Muscle of arm (tissue), 12 donors: Measurements from ENCODE around the gene YWHAG. TPM values are rescaled to one million over a fixed set of nuclear protein-coding genes. Genes with fewer than 3 reads are reported as not detected.
"Not testable (repeated sequence)": the region's sequence is repeated elsewhere in the genome, so short reads cannot be mapped to it uniquely, and the experiment has no call there.

ENCODE experiments used
- DNase-seq: peaks from one replicate; pipeline ENCODE4 v3.0.0-alpha.2; 2013
- polyA plus RNA-seq, 12 donors: library from polyadenylated mRNA; unstranded; fragments of 120-200 nt; gene quantifications; one replicate each; pipeline ENCODE4 v1.2.1, GENCODE V29; 2013; ENCODE audit not compliant: insufficient read length in 12 of 12

YWHAG gene
- polyA plus RNA-seq, 12 donors, result 102 to 201 (median 181) TPM

DNA sequence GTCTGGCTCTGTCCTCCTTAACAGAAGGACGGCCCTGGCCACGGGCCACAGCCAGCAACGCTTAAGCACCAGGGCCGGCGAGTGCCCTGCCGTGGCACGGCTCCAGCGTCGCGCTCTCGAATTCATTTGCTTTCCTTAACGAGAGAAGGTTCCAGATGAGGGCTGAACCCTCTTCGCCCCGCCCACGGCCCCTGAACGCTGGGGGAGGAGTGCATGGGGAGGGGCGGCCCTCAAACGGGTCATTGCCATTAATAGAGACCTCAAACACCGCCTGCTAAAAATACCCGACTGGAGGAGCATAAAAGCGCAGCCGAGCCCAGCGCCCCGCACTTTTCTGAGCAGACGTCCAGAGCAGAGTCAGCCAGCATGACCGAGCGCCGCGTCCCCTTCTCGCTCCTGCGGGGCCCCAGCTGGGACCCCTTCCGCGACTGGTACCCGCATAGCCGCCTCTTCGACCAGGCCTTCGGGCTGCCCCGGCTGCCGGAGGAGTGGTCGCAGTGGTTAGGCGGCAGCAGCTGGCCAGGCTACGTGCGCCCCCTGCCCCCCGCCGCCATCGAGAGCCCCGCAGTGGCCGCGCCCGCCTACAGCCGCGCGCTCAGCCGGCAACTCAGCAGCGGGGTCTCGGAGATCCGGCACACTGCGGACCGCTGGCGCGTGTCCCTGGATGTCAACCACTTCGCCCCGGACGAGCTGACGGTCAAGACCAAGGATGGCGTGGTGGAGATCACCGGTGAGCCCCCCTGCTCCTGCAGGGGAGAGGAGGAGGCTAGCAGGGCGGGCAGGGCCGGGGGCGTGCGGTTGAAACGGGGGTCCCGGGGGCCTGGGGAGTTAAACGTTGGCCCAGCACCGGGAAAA, 56.2 kb downstream of the YWHAG start, which contains the start of gene HSPB1:
HSPB1 (plus strand) TSS at position 327 of the 855 bp plus-strand sequence; CDS start at position 367, 40 bp downstream.
- DNase-seq, result peak; percentile 87

DNA sequence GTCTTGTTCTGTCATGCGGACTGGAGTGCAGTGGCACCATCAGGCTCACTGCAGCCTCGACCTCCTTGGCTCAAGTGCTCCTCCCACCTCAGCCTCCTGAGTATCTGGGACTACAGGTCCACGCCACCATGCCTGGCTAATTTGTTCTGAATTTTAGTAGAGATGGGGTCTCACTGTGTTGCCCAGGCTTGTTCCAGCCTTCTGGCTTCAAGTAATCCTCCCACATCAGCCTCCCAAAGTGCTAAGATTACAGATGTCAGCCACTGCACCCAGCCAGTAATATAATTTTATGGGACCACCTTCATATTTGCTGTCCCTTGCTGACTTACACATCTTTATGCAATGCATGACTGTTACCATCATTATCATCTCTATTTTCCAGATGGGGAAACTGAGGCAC, 57.8 kb downstream of the YWHAG start:
- no peak for DNase-seq

DNA sequence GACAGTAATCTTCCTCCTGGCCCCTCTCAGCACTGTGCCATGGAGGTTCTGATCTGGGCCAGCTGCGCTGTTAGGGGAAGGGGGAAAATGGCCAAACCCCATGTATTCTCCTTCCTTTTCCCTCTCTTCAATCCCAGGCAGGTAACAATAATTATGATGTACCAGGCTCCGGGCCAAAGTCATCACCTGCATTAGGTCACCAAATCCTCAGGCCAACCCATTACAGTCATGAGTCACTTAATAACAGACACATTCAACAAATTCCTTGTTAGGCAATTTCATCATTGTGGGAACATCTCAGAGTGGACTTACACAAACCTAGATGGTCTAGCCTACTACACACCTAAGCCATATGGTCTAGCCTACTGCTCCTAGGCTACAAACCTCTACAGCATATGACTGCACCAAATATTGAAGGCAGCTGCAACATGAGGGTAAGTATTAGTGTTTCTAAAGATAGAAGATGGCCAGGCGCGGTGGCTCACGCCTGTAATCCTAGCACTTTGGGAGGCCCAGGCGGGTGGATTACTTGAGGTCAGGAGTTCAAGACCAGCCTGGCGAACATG, 58.5 kb downstream of the YWHAG start:
- DNase-seq, result no peak

DNA sequence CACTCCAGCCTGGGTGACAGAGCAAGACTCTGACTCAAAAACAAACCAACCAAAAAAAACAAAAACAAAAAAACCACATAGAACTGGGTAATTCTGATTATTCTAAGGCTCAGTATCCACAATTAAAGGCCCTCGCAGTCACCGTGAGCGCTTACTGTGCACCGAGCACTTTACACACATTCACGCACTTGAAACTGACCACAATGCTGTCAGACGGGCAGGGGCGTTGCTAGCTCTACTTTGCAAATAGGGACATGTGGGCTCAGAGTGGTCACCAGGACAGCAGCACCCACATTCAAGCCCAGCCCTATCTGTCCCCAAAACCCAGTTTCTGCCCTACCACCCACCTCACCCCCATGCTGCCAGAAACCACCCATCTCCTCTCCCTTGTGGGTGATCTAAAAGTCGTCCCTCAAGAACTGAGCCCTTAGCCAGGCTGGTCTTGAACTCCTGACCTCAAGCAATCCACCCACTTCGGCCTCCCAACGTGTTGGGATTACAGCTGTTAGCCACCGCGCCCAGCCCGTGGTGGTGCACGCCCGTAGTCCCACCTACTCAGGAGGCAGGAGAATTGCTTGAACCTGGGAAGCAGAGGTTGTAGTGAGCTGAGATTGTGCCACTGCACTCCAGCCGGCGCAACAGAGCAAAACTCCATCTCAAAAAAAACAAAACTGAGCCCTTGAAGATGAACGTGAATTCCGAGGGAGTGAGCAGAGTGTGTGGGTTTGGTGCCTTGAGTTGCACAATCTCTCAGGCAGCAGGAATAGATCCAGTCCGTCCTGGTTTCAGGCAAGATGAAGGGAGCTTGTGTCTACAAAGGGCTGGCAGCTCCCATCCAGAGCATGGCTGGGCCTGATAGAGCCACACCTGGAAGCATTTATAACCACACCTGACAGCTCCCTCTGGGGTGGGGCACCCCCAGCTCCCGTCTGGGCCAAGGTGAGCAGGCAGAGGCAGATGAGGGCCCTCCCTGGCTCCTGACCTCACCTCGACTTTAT, 61.7 kb downstream of the YWHAG start:
- no peak for DNase-seq

DNA sequence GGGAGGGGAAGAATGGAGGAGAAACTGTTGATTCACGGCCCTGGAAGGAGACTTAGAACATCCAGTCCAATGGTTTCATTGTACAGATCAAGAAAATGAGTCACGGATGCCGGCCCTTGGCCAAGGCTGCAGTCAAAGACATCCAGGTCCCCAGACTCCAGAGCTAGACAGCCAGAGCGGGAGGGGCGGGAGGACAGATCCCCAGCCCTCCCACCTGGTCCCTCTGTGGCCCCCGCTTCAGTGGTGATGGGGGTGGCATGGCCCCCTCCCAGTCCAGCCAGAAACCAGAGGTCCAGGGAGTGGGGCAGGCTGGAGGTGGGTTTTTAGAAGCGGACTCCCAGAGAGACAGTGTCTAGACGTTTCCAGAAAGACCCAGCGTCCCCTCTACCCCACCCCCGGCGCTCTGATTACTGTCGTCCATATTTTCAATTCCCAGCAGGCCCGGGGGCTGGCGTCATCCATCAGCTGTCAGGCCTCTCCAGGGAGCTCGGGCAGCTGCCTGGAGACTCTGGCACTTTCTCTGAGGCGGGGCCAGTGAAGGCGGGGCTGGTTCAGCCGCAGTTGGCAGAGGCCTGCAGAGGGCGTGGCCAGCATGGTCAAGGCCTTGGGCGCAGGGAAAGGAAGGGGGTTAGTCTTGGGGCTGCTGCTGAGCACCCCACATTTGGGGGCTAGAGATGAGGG, 64.3 kb downstream of the YWHAG start:
- DNase-seq, result peak; percentile 79

DNA sequence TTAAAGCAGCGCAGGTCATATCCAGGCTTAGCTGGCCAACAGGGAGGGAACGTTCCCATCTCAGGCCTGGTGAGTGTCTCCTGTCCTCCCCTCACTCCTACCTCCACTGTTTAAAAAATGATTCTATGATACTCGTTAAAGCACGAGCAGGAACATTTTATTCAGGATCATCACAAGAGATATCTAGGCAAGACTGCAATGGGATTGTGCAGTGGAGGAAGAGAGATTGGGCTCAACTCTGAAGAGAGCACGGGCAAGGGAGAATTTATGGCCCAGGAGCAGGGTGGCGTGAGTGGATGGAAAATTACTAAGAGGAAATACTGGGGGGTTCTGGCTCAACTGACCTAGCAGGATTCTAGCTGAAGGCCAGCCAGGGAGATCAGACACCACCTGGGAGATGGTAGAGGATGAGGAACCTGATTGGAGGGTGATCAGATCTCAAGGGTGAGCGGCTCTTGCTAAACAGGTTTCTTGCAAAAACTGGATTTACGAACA, 65.3 kb downstream of the YWHAG start:
- DNase-seq, result no peak

DNA sequence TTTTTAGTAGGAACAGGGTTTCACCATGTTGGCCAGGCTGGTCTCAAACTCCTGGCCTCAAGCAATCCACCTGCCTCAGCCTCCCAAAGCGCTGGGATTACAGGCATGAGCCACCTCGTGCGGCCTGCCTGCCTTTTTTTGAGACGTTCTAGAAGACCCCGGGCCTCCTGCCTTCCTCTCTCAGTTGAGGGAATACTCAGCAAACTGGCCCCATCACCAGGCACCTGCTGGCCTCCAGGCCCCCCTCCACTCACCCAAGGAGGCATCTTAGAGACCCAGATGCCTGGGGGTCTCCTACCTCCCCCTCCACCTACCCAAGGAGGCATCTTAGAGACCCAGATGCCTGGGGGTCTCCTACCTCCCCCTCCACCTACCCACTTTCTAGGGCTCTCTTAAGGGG, 65.9 kb downstream of the YWHAG start:
- not testable (repeated sequence) for DNase-seq

DNA sequence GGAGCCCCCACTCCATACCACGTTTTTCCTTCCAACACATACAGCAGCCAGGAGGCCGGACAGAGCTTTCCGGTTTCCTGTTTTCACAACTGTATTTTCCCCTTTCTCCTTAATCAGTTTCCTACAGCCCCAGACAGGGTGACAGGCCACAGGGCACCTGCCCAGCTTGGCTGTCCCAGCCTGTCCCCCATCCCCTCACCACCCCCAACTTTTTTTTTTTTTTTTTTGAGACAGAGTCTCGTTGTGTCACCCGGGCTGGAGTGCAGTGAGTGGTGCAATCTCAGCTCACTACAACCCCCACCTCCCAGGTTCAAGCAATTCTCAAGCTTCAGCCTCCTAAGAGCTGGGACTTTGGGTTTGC, 66.6 kb downstream of the YWHAG start:
- no peak for DNase-seq

DNA sequence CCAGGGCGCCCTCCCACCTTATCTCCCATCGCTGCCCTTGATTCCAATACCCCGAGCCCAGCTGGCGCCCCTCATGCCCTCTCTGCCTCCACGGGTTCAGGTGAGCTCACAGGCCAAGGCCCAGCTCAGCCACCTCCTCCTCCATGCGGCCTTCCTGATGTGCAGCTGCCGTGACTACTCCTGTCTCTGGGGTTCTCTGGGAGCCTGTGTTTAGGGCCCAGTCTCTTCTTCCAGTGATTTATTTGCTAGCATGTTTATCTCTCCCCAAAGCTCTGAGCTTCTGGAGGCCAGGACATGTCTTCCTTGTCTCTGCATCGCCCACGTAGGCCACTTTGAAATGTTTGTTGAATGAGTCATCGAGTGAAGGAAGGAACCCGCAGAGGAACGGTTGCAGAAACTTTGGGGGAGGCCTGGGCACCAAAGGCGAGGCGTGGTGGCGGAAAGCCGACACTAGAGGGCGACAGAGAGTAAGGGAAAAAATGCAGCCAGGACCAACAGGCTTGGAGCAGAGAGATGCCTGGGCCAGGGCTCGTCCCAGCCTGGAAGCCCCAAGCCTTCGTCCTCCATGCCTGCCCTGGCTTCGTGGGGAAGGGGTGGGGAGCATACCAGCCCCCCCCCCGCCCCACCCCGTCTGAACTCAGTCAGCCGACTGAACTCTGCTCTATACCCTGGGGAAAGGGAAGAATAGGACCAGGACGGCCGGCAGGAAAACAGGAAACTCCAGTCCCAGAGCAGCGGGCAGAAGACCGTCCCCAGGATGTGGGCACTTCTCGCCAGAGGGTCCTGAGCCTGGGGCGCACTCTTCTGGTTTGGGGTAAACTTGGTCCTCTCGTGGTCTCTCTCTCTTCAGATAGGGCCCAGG, 67.2 kb downstream of the YWHAG start:
- peak; percentile 94 for DNase-seq

DNA sequence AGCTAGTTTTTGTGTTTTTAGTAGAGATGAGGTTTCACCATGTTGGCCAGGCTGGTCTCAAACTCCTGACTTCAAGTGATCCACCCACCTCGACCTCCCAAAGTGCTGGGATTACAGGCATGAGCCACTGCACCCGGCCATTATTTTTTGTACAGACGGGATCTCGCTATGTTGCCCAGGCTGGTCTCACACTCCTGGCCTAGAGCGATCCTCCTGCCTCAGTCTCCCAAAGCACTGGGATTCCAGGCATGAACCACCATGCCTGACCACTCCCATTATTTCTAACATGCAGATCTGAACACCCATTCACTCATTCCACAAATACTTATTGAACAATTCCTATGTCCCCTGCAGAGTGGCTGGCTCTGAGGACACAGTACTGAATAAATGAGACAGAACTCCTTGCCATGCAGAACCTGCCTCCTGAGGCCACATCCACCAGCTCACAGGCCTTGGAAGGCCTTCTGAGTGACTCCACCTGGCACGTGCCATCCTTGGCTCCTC, 67.9 kb downstream of the YWHAG start:
- not testable (repeated sequence) for DNase-seq

DNA sequence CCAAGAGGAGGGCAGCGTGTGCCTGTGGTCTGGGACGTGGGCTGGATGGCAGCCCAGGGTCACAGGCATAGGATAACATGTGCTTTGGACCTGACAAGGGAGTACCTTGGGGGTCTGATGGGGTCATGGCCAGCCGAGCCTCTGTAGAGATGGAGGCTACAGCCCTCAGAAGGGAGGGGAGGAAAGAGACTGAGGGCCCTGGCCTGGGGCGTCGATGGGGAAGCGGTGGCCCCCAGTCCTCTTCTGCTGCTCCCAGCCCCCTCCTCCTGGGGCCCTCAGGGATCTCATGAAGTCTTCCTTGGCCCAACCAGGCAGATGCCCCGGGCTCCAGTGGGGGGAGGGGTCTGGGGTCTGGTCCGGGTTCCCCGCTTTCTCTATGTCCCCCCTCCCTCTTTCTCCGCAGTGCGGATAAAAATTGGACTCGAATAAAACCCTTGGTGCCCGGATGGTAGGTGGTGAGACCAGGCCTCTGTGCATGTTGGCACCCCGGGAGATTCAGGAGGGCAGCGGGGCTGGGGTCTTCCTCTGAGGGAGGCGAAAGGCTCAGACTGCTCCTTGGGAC, 71.9 kb downstream of the YWHAG start:
- DNase-seq, result no peak

DNA sequence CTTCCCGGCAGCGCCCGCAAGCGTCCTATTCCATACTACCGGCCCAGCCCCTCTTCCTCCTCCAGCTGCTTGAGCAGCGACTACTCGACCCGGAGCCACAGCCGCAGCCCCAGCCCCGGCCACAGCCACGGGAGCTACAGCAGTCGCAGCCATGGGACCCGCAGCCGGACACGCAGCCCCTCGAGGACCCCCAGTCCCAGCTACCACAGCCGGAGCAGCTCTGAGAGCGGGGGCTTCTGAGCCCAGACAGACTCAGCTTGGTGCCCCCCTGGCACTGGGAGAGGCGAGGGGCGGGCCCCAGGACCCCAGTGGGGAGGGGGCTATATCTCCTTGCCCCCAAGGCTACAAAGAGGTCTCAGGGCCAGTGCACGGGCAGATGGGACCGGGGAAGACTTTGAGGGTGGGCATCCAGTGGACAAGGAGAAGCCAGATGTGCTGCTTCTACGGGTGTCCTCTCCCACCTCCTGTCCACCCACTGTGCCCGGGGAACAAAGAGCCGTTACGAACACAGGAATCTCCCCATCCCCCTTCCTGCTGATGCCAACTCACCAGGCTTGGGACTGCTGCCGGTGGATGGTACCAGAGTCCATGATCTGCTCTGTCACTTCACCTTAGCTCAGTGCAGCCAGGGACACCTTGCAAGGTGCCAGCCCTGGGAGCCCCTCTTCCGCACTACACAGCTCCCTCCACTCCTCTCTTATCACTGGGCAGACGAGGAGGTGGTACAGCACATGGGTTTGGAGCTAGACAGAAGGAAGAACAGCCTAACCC, 73.0 kb downstream of the YWHAG start:
- no peak for DNase-seq

DNA sequence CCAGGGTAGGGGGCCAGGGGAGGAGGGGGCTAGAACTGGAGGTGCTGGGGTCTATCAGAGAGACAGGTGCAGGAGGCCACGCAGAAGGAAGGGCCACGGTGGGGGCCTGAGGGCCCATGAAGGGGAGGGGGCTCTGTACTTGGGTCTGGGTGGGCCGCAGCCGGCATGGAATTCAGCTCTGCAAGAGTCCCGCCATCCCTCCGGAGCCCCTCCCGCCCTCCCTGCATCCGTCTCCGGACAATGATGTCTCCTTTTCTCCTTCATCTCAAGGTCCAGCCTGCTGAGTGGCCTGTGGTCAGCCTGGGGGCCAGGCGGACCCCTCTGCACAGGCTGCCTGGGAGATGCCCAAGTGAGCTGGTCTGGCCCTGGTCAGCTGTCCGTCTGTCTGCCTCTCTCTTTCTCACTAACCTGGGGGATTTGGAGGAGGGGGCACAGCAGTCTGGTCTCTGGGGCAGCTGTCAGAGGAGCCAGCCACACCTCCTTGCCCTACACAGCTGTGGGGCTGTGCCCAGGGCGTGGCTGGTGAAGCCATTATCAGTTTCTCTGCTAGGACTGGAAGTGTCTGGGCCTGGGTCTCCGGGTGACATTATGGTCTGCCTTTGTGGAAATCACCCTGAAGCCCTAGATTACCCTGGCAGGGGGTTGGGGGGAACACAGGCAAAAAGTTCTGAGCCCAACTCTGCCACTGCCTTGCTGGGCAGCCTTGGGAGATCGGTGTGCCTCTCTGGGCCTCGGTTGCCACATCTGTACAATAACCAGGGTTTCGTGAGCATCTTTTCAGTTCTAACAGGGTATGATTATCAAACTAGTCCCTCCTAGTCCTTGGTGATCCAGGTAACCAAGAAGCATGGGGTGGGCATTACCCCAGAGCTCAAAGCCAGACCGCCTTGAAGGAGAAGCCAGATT, 75.3 kb downstream of the YWHAG start:
- no peak for DNase-seq

DNA sequence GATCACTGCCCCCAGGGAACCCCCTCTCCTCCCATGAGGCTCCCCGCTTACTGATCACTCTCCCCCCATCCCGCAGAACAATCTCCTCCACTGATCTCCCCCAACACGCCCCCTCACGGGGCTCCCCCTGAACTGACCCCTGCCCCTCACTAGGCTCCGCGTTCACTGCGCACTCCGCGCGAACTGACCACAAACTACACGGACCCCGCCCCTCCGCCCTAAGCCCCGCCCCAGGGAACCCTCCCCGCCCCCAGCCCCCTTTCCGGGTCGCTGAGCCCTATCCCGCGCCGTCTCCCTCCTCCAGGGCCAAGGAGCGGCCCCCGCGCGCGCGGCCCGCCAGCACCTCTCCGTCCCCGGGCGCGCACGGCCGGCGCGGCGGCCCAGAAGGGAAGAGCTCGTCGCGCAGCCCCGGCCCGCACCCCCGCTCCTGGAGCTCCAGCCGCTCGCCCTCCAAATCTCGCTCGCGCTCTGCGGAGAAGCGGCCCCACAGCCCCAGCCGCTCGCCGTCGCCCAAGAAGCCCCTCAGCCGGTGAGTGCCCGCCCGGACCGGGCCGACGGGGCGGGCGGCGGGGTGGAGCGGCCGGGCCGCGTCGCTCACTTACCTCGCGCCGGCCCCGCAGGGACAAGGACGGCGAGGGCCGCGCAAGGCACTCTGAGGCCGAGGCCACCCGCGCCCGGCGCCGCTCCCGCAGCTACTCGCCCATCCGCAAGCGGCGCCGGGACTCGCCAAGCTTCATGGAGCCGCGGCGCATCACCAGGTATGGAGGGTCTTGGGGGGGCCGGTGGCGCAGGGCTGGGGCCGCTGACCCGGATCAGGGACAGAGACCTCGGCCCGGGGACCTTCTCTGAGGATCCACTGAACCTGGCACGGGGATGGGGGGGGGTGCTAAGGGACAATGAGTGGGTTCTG, 76.2 kb downstream of the YWHAG start:
- no peak for DNase-seq

DNA sequence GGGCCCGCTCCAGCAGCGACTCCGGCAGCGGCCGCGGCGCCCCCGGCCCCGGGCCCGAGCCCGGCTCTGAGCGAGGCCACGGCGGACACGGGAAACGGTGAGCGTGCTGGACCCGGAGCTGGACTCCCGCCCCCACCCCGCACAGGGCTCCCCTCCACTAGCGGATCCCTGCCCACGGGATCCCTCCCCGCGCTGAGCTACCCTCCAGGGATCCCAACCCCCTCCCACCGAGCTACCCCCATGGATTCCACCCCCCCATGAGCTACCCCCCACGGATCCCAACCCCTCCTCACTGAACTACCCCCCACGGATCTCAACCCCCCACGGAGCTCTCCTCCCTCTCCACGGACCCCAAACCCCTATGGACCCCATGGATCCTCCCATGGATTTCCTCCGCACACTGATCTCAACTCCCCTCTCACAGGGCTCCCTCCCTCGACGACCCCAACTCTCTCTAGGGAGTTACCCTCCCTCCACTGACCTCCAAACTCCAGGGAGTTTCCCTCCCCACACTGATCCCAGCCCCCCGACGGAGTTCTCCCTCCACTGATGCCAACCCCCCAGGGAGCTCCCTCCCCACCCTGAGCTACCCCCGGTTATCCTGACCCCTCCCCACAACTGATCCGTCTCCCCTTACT, 77.0 kb downstream of the YWHAG start:
- DNase-seq, result no peak

DNA sequence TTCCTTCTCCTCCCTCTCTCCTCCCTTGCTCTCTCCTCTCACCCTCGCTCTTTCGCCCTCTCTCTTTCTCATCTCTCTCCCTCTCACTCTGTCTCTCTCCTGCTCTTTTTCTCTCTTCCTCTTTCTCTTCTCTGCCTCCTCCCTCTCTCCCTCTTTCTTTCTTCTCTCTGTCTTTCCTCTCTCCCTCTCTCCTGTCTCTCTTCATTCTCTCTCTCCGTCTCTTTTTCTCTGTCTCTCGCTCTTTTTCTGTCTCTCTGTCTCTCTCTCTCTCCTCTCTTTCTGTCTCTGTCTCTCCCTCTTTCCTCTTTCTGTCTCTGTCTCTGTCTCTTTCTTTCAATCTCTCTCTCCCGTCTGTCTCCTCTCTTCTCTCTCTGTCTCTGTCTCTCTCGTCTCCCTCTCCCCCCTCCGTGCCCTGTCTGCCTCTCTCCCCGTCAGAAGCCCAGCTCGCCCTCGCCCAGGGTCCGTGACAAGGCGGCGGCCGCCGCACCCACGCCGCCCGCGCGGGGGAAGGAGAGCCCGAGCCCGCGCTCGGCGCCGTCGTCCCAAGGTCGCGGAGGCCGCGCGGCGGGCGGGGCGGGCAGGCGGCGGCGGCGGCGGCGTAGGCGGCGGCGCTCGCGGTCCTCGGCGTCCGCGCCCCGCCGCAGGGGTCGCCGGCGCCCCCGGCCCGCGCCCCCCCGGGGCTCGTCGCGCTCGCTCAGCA, 77.6 kb downstream of the YWHAG start:
- no peak for DNase-seq
